Measurements from ENCODE around the gene TMEM214. TPM values are rescaled to one million over a fixed set of nuclear protein-coding genes. Genes with fewer than 3 reads are reported as not detected.

TMEM214 gene
- total and polyA plus RNA-seq, 2 of the 8 experiments (the other 6 are each of a cell fraction or from before 2014, with no cell fraction given): 49.7 to 71.0 TPM

- 84% methylated on average over 28 of the region's 41 CpGs; no CpG with 5 or more reads in 1 of the 2 experiments for WGBS, 2 experiments (ENCODE audit: extremely low coverage in 1 of 2, insufficient coverage in 1 of 2, insufficient read length in 1 of 2, insufficient replicate concordance in 2 of 2, low coverage in 1 of 2, low lambda C conversion rate in 2 of 2, missing lambda C conversion rate in 1 of 2)
Observed at GRCh38 chr2:27078267-27079194, 45.8 kb downstream of the TMEM214 start, which contains the start of gene EMILIN1. Gene EMILIN1, plus strand, starts transcription at chr2:27078615. Its CDS starts 451 bp downstream, at chr2:27079066.

More at GRCh38 chr2:27078267-27079194, 45.8 kb downstream of the TMEM214 start, which contains the start of gene EMILIN1:
- Histone ChIP-seq H4K5ac (ENCODE audit: insufficient read length, low read depth, low read length) (no peak within 1 kb of the TSS), H3K56ac (replicated peaks; ENCODE audit: insufficient read length, low read depth, low read length) (no peak within 1 kb of the TSS), H3K23me2 (ENCODE audit: low read depth, low read length) (peaks cover 5% of the 10 kb centered on the region; the same call in 1 of the 2 replicates), H4K8ac (ENCODE audit: extremely low read depth, insufficient read depth, low read length) (peak within 1 kb of the TSS; percentile 73), H3K79me2 (ENCODE audit: control insufficient read depth in 1 of 2, insufficient read depth in 2 of 2, low read length in 2 of 2) (no peaks in the 10 kb centered on the region), H3K27ac (ENCODE audit: low read depth, low read length) (no peak within 1 kb of the TSS), H3K23ac (ENCODE audit: insufficient read length) (no peak within 1 kb of the TSS), H4K20me1 (replicated peaks in 1 of 2; ENCODE audit: control insufficient read depth in 1 of 2, insufficient read depth in 2 of 2, low read length in 2 of 2) (no peaks in the 10 kb centered on the region), H3K14ac (ENCODE audit: insufficient read length) (no peak within 1 kb of the TSS), H3K4me3 (ENCODE audit: extremely low read depth in 1 of 4, insufficient read depth in 2 of 4, low read depth in 3 of 4, low read length in 4 of 4) (no peak within 1 kb of the TSS), H2AK5ac (ENCODE audit: low read depth, low read length) (no peak within 1 kb of the TSS), H3K9ac (replicated peaks in 1 of 4; ENCODE audit: extremely low read depth in 1 of 4, low read depth in 3 of 4, low read length in 3 of 4) (no peak within 1 kb of the TSS), H3K4me2 (ENCODE audit: insufficient read depth in 1 of 2, low read depth in 2 of 2, low read length in 2 of 2) (peak within 1 kb of the TSS in 1 of 2 experiments; percentile 19; a peak in 1 of 4 replicates), H2BK120ac (replicated peaks; ENCODE audit: low read depth, low read length) (no peak within 1 kb of the TSS), H2BK20ac (ENCODE audit: low read length) (no peak within 1 kb of the TSS), H2AFZ (ENCODE audit: low read length) (peak within 1 kb of the TSS; percentile 23; the same call in 1 of the 2 replicates), H3K36me3 (ENCODE audit: control insufficient read depth in 2 of 4, insufficient read depth in 4 of 4, low read length in 3 of 4) (no peaks in the 10 kb centered on the region), H3K4ac (replicated peaks; ENCODE audit: insufficient read length, low read depth, low read length) (no peak within 1 kb of the TSS), H3K79me1 (ENCODE audit: low read depth, low read length) (no peaks in the 10 kb centered on the region), H3K4me1 (replicated peaks in 1 of 4; ENCODE audit: control insufficient read depth in 3 of 4, insufficient read depth in 4 of 4, low read length in 3 of 4) (peaks cover 0 to 17% (median 11%) of the 10 kb centered on the region in 4 experiments; a peak in 6 of 7 replicates), H4K91ac (replicated peaks; ENCODE audit: insufficient read length, low read length) (peak within 1 kb of the TSS; percentile 61), H2BK12ac (ENCODE audit: low read depth, low read length) (peak within 1 kb of the TSS; percentile 84; the same call in 1 of the 2 replicates), H3K27me3 (replicated peaks in 1 of 4; ENCODE audit: control insufficient read depth in 3 of 4, extremely low read depth in 1 of 4, insufficient read depth in 3 of 4, low read length in 3 of 4) (0 out of 7 replicates have a peak, but pooled peaks cover 0 to 3% (median 0%) of the 10 kb centered on the region in 4 experiments), H2BK15ac (ENCODE audit: low read length) (peak within 1 kb of the TSS; percentile 92; the same call in 1 of the 2 replicates), H3K18ac (ENCODE audit: extremely low read depth, low read length) (peak within 1 kb of the TSS; percentile 48), H3K9me3 (ENCODE audit: insufficient read depth in 2 of 2, low read depth in 1 of 2, low read length in 1 of 2) (no peaks in the 10 kb centered on the region), H2BK5ac (ENCODE audit: low read depth, low read length) (peak within 1 kb of the TSS; percentile 44; the same call in 1 of the 2 replicates)
- TF ChIP-seq MAX (IDR thresholded peaks at IDR 0.05) (0 out of 2 replicates have a peak, but pooled peaks have one; percentile 38), RFX5 (IDR thresholded peaks at IDR 0.05; ENCODE audit: borderline replicate concordance, low read depth, low read length) (no peak), E2F6 (IDR thresholded peaks at IDR 0.05) (0 out of 2 replicates have a peak, but pooled peaks have one; percentile 23)
- CTCF ChIA-PET (ENCODE audit: partially characterized antibody): interaction anchor here (1.4 to 16.5 kb wide), 2 partner anchors 25 to 186 kb away, joined by 4 to 160 read pairs; partner anchors contain the start of gene AGBL5
- FAIRE-seq: no peak
- POLR2A ChIA-PET (ENCODE audit: partially characterized antibody): interaction anchor here (0.7 to 1.6 kb wide), 7 partner anchors 23 to 170 kb away, joined by 3 to 5 read pairs (median 3); partner anchors contain the start of genes AGBL5 and CAD
- DNase-seq (ENCODE audit: low read depth in 1 of 2, low spot score in 2 of 2): peak in 1 of 2 experiments; percentile 53

Measured in H1 (cell line).